ENCODE measurements around the gene SGMS1.

- TF ChIP-seq CTCF (IDR thresholded peaks at IDR 0.05) (no peak), POLR2A (IDR thresholded peaks at IDR 0.05) (no peak)
These were observed 235.6 kb downstream of the SGMS1 start for GRCh38 chr10:50388181-50388580.

Measured in prostate gland (tissue), 2 donors.